PC-3 (cell line): ENCODE measurements around the gene OPRL1. TPM values are rescaled to one million over a fixed set of nuclear protein-coding genes. Genes with fewer than 3 reads are reported as not detected.

Source experiments
- ATAC-seq: fragments of 200-7000 bp; cut with Tn5 transposase; 2 replicates; pipeline ENCODE4 v1.9.1; 2020; ENCODE audit warnings: mild to moderate bottlenecking, moderate library complexity
- BruUV-seq: library from RNA; stranded (reverse); fragments of 400-500 nt; replicated peaks from 2 replicates; lab custom pipeline; 2021; lab: Mats Ljungman, UMichigan
- CTCF ChIA-PET: fragments of 300-600 bp; sonication (Branson Sonifier 250); formaldehyde crosslinking; loops from one replicate; lab custom pipeline; 2022; ENCODE audit warnings: antibody characterized with exemption; lab: Charles Lee
- POLR2A ChIA-PET: fragments of 300-600 bp; sonication (Branson Sonifier 250); formaldehyde crosslinking; loops from one replicate; lab custom pipeline; 2022; ENCODE audit warnings: antibody characterized with exemption; ENCODE audit not compliant: unreplicated experiment; lab: Charles Lee
- DNase-seq: peaks from one replicate; pipeline ENCODE4 v3.0.0-alpha.2; 2015
- H2AFZ ChIP-seq: fragments of 300-600 bp; sonication (generic); 2 replicates; pipeline ENCODE4 v1.6.0; 2016; ENCODE audit warnings: antibody characterized with exemption, low read length
- H3F3A ChIP-seq: fragments of 300-600 bp; sonication (generic); one replicate; pipeline ENCODE4 v1.6.0; 2017; ENCODE audit warnings: antibody characterized with exemption, low read length, control low read depth, mild to moderate bottlenecking; ENCODE audit not compliant: unreplicated experiment
- H3K27ac ChIP-seq: fragments of 300-600 bp; sonication (generic); 2 replicates; pipeline ENCODE4 v1.5.1; 2016; ENCODE audit warnings: mild to moderate bottlenecking, low read length
- H3K27me3 ChIP-seq: fragments of 300-600 bp; sonication (generic); 2 replicates; pipeline ENCODE4 v1.6.1; 2016; ENCODE audit warnings: low read length, mixed read lengths
- H3K36me3 ChIP-seq: fragments of 300-600 bp; sonication (generic); 2 replicates; pipeline ENCODE4 v1.6.1; 2016; ENCODE audit warnings: low read depth, mixed run types, low read length, mixed read lengths
- H3K4me1 ChIP-seq: fragments of 300-600 bp; sonication (generic); 2 replicates; pipeline ENCODE4 v1.5.1; 2016; ENCODE audit warnings: low read length; ENCODE audit not compliant: insufficient read depth
- H3K4me2 ChIP-seq: fragments of 300-600 bp; sonication (generic); 2 replicates; pipeline ENCODE4 v1.6.0; 2016; ENCODE audit warnings: low read length
- H3K4me3 ChIP-seq: fragments of 300-600 bp; sonication (generic); 2 replicates; pipeline ENCODE4 v1.5.1; 2016; ENCODE audit warnings: mild to moderate bottlenecking, low read length, mixed read lengths
- H3K79me2 ChIP-seq: fragments of 300-600 bp; sonication (generic); 2 replicates; pipeline ENCODE4 v1.6.1; 2017; ENCODE audit warnings: low read length, mixed read lengths
- H3K9ac ChIP-seq: fragments of 300-600 bp; sonication (generic); 2 replicates; pipeline ENCODE4 v1.6.0; 2016; ENCODE audit warnings: mild to moderate bottlenecking, low read length
- H3K9me2 ChIP-seq: fragments of 300-600 bp; sonication (generic); replicated peaks from 2 replicates; pipeline ENCODE4 v1.6.1; 2016; ENCODE audit warnings: mixed run types, low read length, mixed read lengths
- H3K9me3 ChIP-seq: fragments of 300-600 bp; sonication (generic); 2 replicates; pipeline ENCODE4 v1.6.1; 2016; ENCODE audit warnings: low read length, mixed read lengths
- H4K20me1 ChIP-seq: fragments of 300-600 bp; sonication (generic); 2 replicates; pipeline ENCODE4 v1.6.1; 2016; ENCODE audit warnings: low read length, mixed read lengths
- EZH2 ChIP-seq: fragments of 300-600 bp; sonication (generic); IDR thresholded peaks from one replicate; pipeline ENCODE4 v1.6.1; 2017; ENCODE audit warnings: antibody characterized with exemption, mild to moderate bottlenecking, low read length; ENCODE audit not compliant: unreplicated experiment
- EZH2phosphoT487 ChIP-seq: fragments of 300-600 bp; sonication (generic); IDR thresholded peaks from 2 replicates; pipeline ENCODE4 v1.6.1; 2018; ENCODE audit warnings: mild to moderate bottlenecking, antibody characterized with exemption, low read length, borderline replicate concordance
- intact Hi-C: fragments of 100-400 bp; cut with micrococcal nuclease; formaldehyde crosslinking; loops from 2 replicates; pipeline ENCODE4 v1.9.0; 2023
- total RNA-seq: library from RNA; depleted of rRNA; stranded (reverse); fragments of >200 nt; gene quantifications from 2 replicates; pipeline ENCODE4 v1.2.3, GENCODE V29; 2014
- TF ChIP-seq, protein P1 (sequence below): fragments of 300-600 bp; sonication (generic); conservative IDR thresholded peaks from 2 replicates; pipeline ENCODE4 v1.5.1; 2017; ENCODE audit warnings: antibody characterized with exemption, low read depth, mild to moderate bottlenecking, low read length

The OPRL1 gene
- total RNA-seq, 1 experiment from 2014 or later, result 5.6 TPM

GRCh38 chr20:64140956-64141355, 61.1 kb downstream of the OPRL1 start:
- intact Hi-C loops, result no loop called here
- H2AFZ ChIP-seq, result no peak overlapping the region
- H3K27ac ChIP-seq, result no peak overlapping the region
- 0 out of 2 replicates have a peak, but pooled peaks cover 8% of the 10 kb centered on the region for H3K9me3 ChIP-seq
- BruUV-seq, result no TSS peak
- H3K9ac ChIP-seq, result no peak overlapping the region
- H3K36me3 ChIP-seq, result no peaks in the 10 kb centered on the region
- H3K79me2 ChIP-seq, result no peaks in the 10 kb centered on the region
- ChIA-PET POLR2A (interaction anchor here (0.6 kb wide), 1 partner anchor 54 kb away, joined by 3 read pairs; no protein-coding TSS in a partner anchor), CTCF (no interaction called here)
- 0 out of 2 replicates have a peak, but pooled peaks cover 9% of the 10 kb centered on the region for H3K4me1 ChIP-seq
- no peaks in the 10 kb centered on the region for H3K27me3 ChIP-seq
- H3K4me3 ChIP-seq, result no peak overlapping the region
- no peaks in the 10 kb centered on the region for H3F3A ChIP-seq
- H3K4me2 ChIP-seq, result no peak overlapping the region
- no peaks in the 10 kb centered on the region for H3K9me2 ChIP-seq
- DNase-seq, result no peak
- TF ChIP-seq EZH2, result no peak
- TF ChIP-seq, protein P1, sequence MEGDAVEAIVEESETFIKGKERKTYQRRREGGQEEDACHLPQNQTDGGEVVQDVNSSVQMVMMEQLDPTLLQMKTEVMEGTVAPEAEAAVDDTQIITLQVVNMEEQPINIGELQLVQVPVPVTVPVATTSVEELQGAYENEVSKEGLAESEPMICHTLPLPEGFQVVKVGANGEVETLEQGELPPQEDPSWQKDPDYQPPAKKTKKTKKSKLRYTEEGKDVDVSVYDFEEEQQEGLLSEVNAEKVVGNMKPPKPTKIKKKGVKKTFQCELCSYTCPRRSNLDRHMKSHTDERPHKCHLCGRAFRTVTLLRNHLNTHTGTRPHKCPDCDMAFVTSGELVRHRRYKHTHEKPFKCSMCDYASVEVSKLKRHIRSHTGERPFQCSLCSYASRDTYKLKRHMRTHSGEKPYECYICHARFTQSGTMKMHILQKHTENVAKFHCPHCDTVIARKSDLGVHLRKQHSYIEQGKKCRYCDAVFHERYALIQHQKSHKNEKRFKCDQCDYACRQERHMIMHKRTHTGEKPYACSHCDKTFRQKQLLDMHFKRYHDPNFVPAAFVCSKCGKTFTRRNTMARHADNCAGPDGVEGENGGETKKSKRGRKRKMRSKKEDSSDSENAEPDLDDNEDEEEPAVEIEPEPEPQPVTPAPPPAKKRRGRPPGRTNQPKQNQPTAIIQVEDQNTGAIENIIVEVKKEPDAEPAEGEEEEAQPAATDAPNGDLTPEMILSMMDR, result no peak
- no peak for TF ChIP-seq EZH2phosphoT487
- no peaks in the 10 kb centered on the region for H4K20me1 ChIP-seq
- no peak for ATAC-seq

- ChIA-PET CTCF (no interaction called here), POLR2A (no interaction called here)
- Histone ChIP-seq H3K36me3 (no peaks in the 10 kb centered on the region), H3K9me3 (0 out of 2 replicates have a peak, but pooled peaks cover 8% of the 10 kb centered on the region), H3K4me3 (no peak overlapping the region), H4K20me1 (no peaks in the 10 kb centered on the region), H2AFZ (0 out of 2 replicates have a peak overlapping the region, but pooled peaks have one; percentile 10), H3K27ac (no peak overlapping the region), H3K4me1 (0 out of 2 replicates have a peak, but pooled peaks cover 9% of the 10 kb centered on the region), H3K9me2 (no peaks in the 10 kb centered on the region), H3F3A (no peaks in the 10 kb centered on the region), H3K9ac (no peak overlapping the region), H3K79me2 (no peaks in the 10 kb centered on the region), H3K27me3 (no peaks in the 10 kb centered on the region), H3K4me2 (peak overlapping the region; percentile 24)
- peak; percentile 40 for DNase-seq
- intact Hi-C loops, result no loop called here
- peak; percentile 88 for ATAC-seq
- no TSS peak for BruUV-seq
- TF ChIP-seq EZH2phosphoT487 (no peak), EZH2 (no peak)
- TF ChIP-seq, protein P1, result no peak
Measured at GRCh38 chr20:64142590-64142989, 62.7 kb downstream of the OPRL1 start.

GRCh38 chr20:64143018-64143801, 63.3 kb downstream of the OPRL1 start:
- 0 out of 2 replicates have a peak, but pooled peaks cover 8% of the 10 kb centered on the region for H3K9me3 ChIP-seq
- H2AFZ ChIP-seq, result 0 out of 2 replicates have a peak overlapping the region, but pooled peaks have one; percentile 10
- no peaks in the 10 kb centered on the region for H3K27me3 ChIP-seq
- no peak for DNase-seq
- no peak overlapping the region for H3K9ac ChIP-seq
- no TSS peak for BruUV-seq
- TF ChIP-seq EZH2phosphoT487, result no peak
- no peak for TF ChIP-seq EZH2
- TF ChIP-seq, protein P1, result no peak
- 0 out of 2 replicates have a peak, but pooled peaks cover 9% of the 10 kb centered on the region for H3K4me1 ChIP-seq
- no peaks in the 10 kb centered on the region for H4K20me1 ChIP-seq
- intact Hi-C loops, result no loop called here
- CTCF ChIA-PET, result no interaction called here
- no peaks in the 10 kb centered on the region for H3F3A ChIP-seq
- H3K27ac ChIP-seq, result no peak overlapping the region
- no peak overlapping the region for H3K4me3 ChIP-seq
- no peaks in the 10 kb centered on the region for H3K9me2 ChIP-seq
- no peak; the same call in 1 of the 2 replicates for ATAC-seq
- POLR2A ChIA-PET, result no interaction called here
- H3K79me2 ChIP-seq, result no peaks in the 10 kb centered on the region
- H3K4me2 ChIP-seq, result peak overlapping the region; percentile 24; the same call in 1 of the 2 replicates
- H3K36me3 ChIP-seq, result no peaks in the 10 kb centered on the region
